NCI-H2227 (cell line): Measurements from ENCODE around the gene DDIT4.
A peak's percentile ranks its signal among the peaks of the same experiment; 100 is the strongest.
"Not testable (repeated sequence)": the region's sequence is repeated elsewhere in the genome, so short reads cannot be mapped to it uniquely, and the experiment has no call there.

Source experiments
- DNase-seq: peaks from one replicate; lab custom pipeline; 2025; ENCODE audit not compliant: unreplicated experiment; lab: John Stamatoyannopoulos, UW

Gene DDIT4, protein sequence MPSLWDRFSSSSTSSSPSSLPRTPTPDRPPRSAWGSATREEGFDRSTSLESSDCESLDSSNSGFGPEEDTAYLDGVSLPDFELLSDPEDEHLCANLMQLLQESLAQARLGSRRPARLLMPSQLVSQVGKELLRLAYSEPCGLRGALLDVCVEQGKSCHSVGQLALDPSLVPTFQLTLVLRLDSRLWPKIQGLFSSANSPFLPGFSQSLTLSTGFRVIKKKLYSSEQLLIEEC

DNA sequence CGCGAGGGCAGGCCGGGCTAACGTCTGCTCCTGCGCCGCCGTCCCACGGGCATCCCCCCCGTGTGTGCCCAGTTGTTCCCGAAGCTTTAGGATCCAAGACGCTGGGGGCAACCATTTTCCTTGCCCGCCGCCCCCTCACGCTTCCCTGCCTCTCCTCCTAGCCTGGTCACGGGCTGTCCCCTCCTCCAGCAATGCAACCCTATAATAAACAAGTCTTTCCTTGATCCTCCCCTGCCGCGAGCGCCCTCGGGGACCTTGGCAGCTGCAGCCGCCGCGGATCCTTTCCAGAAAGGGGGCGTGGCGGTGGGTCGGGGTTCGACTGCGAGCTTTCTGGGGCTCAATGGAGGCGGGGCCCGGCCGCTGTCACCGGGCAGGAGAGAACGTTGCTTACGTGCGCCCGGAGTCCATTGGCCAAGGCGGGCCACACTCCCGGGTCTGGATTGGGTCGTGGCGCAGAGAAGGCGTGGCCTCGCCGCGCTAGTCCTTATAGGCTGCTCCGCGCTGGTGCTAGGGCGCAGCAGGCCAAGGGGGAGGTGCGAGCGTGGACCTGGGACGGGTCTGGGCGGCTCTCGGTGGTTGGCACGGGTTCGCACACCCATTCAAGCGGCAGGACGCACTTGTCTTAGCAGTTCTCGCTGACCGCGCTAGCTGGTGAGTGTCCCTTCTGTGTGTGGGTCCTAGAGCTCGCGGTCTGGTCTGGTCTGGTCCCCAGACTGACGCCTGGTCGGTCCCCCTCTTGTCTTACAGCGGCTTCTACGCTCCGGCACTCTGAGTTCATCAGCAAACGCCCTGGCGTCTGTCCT, at the start of gene DDIT4:
DDIT4 (plus strand) TSS at position 515 of the 803 bp plus-strand sequence. CDS start 293 bp downstream, outside the sequence.
- DNase-seq, result peak; percentile 97

DNA sequence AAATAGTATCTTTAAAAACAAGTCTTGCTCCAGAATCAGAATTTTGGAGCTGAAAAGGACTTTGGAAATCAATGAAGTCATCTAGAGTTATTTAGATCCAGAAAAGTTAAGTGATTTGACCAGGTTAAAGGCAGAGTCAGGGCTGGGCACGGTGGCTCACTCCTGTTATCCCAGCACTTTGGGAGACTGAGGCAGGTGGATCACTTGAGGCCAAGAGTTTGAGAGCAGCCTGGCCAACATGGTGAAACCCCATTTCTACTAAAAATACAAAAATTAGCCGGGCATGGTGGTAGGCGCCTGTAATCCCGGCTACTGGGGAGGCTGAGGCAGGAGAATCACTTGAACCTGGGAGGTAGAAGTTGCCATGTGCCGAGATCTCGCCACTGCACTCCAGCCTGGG, 49.5 kb upstream of the DDIT4 start:
- DNase-seq, result not testable (repeated sequence)

DNA sequence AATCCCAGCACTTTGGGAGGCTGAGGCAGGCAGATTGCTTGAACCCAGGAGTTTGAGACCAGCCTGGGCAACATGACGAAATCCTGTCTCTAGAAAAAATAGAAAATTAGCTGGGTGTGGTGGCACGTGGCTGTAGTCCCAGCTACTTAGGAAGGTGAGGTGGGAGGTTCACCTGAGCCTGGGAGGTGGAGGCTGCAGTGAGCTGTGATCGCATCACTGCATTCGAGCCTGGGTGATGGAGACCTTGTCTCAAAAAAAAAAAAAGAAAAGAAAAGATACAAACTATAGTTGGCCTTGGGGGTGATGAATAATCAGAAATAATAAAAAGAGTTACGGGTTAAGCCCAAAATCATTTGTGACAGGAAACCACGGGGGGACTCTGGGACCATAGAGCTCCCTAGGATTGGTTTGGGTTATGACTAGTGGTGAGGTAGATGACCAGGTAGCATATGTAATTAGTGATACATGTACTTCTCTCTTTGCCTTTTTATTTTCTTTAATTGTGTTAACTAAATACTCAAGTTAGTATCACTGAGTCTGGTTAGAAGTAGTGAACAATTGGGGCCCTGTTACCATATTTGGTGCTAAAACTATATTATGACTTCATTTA, 47.2 kb upstream of the DDIT4 start:
- DNase-seq, result no peak

DNA sequence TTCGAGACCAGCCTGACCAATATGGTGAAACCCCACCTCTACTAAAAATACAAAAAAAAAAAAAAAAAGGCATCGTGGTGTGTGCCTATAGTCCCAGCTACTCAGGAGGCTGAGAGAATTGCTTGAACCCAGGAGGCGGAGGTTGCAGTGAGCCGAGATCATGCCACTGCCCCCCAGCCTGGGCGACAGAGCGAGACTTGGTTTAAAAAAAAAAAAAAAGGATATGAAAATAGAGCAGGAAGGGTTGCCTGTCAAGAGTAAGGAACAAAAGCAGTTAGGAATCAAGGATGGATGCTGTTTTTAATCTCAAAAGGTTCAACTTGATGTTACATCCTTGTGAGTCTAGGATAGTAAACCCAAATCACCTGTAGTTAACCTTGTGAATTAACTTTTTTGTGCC, 45.9 kb upstream of the DDIT4 start:
- DNase-seq, result no peak

DNA sequence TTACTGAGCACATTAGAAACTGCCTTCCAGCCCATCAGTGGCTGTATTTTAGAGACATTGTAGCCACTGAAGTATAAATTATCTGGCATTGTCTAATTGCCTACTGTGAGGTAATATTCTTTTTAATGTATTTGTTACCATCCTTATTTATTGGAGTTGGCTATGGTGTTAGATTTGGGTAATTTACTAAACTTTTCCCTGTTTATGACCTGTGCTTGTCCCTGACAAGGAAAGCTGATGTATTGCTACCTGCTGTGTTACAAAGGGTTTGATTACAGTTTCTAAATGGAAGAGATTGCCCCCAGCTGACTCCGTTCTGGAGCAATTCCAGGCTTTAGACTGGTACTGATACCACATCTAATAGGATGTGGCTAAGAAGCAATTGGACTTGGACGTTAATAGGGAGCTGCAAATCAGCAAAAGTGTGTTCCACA, 45.4 kb upstream of the DDIT4 start:
- peak; percentile 80 for DNase-seq

DNA sequence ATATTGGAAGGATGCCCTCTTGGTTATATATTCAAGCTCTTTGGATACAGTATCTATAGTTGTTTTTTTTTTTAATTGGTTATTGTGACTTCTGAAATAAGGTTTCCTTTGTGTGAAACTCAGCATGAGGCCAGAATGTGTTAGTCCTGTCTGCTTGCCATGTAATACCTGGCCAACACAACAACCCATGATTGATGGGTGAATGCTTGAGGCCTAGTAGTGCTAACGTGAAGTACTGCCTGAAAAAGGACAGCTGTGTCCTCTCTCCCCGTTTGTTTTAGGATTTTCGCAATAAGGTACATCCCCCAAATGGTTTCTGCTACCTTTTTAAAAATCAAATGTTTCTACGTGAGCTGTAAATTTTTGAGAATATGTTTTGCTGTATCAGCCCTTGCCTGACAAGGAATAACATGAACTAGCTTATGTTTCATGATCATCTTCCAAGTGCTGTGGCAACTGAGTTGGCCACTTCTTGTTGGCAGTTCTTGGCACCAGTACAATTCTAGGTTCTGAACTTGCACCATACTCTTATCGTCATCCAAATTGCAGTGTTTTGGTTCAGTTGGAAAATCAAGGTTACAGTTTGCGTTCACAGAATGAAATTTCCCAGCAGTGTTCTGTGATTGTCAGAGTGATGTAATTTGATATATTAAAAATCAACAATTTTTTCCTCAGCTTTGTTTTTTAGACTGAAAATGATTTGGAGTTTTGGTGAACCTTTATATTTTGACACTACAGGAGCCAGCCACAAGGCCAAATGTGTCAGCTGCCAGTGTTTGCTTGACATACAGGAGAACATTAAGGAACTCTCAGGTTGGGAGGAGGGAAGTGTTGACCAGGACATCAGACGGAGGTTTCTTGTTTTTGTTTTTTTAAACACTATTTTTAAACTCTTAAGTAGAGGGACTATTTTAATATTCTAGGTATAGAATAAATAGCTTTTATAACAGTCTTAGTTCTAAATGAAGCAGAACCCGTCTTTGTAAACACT, 44.2 kb upstream of the DDIT4 start:
- DNase-seq, result peak; percentile 7

DNA sequence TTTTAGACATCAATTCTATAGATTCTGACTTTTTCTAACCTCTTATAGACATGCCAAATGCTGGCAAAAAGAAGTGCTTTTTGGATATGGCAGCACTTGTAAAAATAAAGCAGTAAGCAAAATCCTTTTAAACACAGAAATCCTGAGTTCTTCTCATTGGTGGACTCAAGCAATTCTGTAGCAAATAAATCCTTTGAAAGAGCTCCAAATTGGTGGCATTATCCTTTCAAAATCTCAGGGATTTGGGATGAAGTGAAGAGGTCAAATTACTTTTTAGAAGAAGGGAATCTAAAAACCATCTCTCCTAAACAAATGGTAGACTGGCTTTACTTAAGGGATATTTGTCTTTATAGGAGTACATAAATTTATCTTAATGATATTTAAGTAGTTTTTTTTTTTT, 40.1 kb upstream of the DDIT4 start:
- DNase-seq, result no peak

DNA sequence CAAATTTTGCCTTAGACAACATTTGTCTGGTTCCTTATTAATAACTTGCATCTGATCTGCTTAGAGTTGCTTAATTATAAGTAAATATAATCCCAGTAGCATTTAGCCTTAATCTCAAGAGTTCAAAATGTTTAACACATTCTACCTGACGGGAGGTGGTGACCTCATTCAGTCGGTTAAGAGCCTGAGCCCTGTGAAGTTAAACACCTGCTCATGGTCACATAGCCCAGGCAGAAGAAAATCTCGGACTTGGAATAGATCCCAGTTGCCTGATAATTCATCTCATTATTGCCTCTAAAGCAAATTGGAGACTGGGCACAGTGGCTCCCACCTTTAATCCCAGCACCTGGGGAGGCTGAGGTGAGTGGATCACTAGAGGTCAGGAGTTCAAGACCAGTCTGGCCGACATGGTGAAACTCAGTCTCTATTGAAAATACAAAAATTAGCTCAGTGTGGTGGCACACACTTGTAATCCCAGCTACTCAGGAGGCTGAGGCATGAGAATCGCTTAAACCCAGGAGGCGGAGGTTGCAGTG, 39.1 kb upstream of the DDIT4 start:
- DNase-seq, result no peak

DNA sequence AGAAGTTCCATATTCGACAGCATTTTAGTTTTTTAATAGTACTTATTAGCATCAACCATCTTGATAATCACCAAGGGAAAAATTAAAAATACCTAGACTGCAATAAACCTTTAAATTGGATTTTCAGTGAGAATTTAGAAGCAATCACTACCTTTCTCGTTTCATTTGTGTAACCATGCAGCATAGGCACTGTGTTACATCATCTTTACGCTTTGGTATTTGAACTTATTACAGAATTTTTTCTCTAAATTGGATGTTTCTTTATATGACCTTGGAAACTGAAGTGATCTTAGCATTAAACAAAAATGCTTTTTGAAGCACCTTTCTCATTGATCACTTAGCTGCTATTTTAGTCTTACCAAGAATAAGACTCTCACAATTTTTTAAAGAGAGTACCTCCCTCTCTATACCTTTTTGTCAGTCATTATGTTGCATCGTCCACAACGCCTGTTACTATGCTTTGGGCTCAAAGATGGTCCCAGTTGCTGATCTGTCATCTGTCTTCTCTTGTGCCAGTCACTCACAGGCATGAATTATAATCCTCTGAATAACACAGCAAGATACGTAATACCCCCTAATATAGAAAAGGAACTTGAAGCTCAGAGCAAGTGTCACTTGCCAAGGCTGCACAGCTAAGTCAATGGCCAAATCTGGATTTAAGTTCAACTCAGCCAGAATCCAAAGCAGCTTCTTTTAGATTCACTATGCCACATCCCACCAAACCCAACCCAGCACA, 38.0 kb upstream of the DDIT4 start:
- DNase-seq, result no peak

DNA sequence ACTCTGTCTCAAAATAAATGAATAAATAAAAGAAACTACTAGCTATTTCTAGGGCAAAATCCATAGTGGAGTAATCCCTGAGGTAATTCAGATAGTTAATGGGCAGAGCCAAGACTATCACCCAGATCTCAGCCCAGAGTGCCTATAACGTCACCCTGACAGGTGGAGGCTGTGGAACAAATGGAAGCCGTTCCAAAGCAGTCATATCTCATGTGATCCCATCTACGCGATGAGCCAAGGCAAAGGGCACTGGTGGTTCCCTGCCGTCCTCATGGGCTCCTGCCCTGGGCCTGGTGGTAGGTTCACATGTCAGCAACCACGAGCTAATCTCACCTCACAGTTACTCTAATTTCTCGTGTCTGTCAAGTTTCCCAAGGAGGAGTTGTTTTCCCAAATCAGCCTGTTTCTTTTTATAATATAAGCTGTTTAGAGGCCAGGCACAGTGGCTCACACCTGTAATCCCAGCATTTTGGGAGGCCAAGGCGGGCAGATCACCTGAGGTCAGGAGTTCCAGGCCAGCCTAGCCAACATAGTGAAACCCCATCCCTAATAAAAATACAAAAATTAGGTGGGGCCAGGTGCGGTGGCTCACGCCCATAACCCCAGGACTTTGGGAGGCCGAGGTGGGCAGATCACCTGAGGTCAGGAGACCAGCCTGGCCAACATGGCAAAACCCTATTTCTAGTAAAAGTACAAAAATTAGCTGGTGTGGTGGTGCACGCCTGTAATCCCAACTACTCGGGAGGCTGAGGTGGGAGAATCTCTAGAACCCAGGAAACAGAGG, 35.1 kb upstream of the DDIT4 start:
- DNase-seq, result no peak

DNA sequence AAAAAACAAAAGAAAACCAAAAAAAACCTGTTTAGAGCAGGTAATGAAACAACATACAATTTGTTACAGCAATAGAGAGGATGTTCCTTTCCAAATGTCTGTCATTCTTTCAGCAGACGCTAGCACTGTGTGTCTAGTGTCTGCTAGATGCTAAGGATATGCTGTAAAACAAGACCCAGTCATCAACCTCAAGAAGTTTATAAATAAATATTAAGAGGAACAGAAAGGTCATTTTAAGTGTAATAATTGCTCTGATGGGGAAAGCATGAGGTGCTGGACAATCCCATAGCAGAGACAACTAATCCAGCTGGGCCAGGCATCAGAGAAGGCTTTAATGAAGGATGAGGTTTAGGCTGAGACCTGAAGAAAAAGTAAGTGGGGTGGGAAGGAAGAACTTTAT, 34.3 kb upstream of the DDIT4 start:
- DNase-seq, result no peak

DNA sequence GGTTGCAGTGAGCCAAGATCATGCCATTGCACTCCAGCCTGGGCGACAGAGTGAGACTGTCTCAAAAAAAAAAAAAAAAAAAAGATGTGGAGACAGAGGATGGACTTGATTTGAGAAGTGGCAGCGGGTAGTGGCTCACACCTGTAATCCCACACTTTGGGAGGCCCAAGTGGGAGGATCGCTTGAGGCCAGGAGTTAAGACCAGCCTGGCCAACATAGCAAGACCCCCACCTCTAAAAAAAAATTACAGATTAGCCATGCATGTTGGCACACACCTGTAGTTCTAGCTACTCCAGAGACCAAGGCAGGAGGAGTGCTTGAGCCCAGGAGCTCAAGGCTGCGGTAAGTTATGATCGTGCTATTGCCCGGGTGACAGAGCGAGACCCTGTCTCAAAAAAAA, 33.4 kb upstream of the DDIT4 start:
- no peak for DNase-seq

DNA sequence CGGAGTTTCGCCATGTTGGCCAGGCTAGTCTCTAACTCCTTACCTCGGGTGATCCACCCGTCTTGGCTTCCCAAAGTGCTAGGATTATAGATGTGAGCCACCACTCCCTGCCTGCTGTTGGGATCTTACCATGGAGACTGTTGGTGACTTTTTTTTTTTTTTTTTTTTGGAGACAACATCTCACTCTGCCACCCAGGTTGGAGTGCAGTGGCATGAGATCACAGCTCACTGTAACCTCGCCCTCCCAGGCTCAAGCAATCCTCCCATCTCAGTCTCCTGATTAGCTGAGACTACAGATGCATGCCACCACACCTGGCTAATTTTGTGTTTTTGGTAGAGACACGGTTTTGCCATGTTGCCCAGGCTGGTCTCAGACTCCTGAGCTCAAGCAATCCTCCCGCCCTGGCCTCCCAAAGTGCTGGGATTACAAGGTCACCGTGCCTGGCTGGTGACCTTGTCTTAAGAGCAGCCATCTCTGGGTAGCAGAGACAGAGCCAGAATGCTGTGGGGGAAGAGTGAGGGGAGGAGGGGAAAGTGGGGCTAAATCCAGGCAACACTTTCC, 32.0 kb upstream of the DDIT4 start:
- DNase-seq, result no peak

DNA sequence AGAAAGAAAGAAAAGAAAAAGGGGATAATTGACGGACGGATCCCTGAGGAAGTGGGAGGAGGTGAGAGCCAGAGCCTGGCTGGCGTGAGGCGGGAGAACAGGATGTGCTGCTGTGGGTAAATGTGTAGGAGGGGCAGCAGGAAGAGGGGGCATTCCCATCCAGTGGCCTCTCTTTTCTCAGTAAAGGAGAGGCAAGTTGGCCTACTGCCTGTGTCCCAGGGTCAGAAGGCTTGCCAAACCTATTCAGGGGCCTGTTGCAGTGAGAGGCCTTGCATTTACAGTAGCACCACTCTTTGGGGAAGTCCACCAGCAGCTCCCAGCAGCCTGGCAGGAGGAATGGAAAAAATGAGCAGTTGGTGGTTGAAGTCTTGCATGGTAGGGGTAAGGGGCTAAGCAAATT, 31.0 kb upstream of the DDIT4 start:
- no peak for DNase-seq

DNA sequence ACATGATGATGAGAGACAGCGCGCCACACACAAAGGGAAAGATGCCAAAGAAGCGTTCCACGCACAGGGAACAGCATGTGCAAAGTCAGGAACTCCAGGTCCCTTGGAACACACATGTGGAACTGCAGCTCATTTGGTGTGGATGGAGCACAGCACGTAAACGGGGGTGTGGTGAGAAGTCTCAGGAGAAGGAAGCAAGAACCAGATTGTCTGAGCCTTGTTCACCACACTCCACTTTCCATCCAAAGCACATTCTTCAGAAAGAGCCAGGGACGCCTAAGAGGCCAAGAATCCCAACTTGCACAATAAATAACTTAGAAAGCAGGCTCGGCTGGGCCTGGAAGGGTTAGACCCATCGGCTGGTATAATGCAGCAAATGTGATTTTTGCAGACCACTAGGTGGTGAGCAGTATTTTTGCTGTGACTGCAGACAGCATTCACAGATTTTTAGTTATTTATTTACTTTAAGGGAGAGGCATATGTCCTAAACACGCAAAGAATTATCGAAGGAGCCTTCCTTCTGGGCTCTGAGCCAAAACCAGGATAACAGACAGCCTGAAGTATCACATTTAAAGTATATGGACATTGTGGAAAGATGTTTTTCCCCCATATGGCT, 29.8 kb upstream of the DDIT4 start:
- peak; percentile 34 for DNase-seq

DNA sequence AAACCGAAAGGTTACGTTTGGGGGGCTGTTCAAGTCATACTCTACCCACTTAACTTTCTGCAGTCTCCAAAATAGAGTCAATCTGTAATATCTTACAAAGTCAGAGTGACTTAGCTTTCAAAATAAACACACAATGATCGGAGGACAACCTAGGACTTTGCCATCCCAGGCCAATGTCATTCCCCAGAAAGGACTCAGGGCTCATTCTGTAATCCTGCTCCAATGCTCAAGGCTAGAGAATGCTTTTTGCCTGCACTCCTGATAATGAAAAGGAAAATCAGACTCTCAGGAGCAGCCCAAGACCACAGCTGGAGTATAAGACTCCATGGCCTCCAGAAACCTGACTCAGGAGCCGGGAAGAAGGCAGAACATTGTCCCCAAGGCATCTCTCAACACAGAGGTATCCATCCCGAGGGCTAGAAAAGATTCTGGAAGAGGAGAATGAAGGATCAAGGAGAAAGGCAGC, 29.1 kb upstream of the DDIT4 start:
- no peak for DNase-seq

DNA sequence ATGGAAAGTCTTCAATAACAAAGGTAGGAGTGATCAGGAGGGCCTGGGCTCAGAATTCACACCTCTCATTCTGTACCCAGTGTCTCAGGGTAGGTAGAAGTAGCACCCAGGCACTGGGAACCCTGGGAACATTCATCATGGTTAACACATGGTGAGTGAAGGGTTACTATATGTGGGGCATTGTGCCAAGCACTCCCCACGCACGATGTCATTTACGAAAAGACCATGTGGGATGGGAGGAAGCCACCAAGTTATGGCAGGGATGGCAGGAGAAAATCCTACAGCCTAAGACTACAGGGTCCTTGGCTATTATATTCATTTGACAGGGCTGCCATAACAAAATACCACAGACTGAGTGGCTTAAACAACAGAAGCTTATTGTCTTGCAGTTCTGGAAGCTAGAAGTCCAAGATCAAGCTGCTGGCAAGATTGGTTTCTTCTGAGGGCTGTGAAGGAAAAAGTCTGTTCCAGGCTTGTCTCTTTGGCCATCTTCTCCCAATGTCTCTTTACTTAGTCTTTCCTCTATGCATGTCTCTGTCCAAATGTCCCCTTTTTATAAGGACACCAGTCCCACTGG, 27.7 kb upstream of the DDIT4 start:
- no peak for DNase-seq
